ENCODE results near the gene NECAP2.
"Not testable (repeated sequence)": the region's sequence is repeated elsewhere in the genome, so short reads cannot be mapped to it uniquely, and the experiment has no call there.

NECAP2 gene

DNA sequence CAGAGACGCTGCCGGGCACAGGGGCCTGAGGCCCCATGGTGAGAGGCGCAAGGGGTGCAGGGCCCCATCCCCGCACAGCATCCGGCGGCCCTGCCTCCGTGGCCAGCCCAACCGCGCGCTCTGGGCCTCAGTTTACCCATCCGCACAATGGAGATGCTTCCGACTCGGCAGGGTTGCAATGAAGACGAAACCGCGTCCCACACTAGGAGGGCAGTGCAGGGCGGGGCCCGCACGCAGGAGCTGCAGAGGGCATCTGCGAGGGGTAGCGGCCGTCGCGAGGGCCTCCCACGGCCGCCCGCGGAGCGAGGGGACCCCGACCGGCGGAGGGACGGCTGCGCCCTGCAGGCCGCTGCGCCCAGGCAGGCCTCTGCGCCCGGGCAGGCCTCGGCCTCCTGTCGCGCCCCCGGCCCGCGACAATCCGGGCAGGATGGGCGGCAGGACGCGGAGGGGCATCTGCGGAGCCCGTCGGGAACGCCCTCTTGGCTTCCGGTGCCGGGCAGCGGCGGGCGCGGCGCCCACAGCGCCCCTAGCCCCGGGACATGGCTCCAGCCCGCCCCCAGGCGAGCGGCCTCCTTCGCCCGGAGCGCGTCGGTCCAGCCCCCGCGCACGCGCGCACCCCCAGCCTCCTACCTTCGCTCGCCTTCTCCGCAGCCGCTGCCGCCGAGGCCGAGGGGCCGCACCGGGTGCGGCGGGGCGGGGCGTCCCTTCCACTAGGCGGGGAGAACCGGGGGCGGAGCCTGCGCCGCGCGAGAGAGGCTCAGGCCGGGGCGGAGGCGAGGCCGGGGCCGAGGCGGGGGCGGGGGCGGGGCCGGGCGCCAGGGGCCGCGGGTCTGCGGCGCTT lies 58.3 kb downstream of the NECAP2 start:
- TF ChIP-seq, protein P1, sequence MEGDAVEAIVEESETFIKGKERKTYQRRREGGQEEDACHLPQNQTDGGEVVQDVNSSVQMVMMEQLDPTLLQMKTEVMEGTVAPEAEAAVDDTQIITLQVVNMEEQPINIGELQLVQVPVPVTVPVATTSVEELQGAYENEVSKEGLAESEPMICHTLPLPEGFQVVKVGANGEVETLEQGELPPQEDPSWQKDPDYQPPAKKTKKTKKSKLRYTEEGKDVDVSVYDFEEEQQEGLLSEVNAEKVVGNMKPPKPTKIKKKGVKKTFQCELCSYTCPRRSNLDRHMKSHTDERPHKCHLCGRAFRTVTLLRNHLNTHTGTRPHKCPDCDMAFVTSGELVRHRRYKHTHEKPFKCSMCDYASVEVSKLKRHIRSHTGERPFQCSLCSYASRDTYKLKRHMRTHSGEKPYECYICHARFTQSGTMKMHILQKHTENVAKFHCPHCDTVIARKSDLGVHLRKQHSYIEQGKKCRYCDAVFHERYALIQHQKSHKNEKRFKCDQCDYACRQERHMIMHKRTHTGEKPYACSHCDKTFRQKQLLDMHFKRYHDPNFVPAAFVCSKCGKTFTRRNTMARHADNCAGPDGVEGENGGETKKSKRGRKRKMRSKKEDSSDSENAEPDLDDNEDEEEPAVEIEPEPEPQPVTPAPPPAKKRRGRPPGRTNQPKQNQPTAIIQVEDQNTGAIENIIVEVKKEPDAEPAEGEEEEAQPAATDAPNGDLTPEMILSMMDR (IDR thresholded peaks at IDR 0.05; ENCODE audit: borderline replicate concordance, insufficient read depth, low read depth, low read length) = no peak; the same call in 1 of the 2 replicates
- H3K4me3 ChIP-seq (ENCODE audit: low read depth, low read length) = peak overlapping the region; percentile 66

DNA sequence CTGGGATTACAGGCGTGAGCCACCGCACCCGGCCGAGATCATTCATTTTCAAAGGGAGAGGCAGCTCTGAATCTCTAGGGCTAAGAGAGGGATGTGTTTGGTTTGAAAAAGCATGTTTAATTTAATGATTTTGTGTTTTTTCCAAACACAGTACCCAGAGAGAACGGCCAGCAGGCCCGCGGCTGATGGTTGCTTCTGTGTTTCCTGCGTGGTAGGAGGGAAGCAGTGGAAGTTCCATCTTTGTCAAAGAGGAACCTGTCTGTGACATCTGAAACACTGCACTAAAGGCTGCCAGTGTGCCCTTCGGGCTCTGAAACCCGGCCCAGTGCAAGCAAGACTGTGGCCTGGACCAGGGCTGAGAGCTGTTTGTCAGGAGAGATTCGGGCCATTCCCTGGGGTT lies 59.9 kb downstream of the NECAP2 start:
- H3K4me3 ChIP-seq (ENCODE audit: low read depth, low read length) = not testable (repeated sequence)

- not testable (repeated sequence) for H3K4me3 ChIP-seq (ENCODE audit: low read depth, low read length)
Observed at GRCh38 chr1:16500975-16501374, 60.5 kb downstream of the NECAP2 start.

DNA sequence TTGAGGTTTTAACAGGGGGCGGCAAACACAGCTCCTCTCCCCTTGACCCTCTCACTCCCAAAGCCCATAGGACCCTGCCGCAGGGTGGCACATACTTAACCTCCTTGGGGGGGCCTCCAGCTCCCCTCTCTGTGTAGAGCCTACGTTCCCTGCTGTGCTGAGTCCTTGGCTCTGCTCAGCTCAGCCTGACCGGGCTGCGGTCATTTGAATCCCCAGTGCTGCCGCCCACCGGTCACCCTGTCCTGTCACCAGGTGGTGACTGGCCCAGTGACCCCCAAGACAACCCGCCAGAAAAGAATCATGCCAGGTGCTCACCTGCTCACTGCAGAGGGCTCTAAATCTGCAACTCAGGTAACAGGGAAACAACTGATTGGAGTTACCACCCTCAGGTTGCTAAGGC lies 60.9 kb downstream of the NECAP2 start:
- not testable (repeated sequence) for H3K4me3 ChIP-seq (ENCODE audit: low read depth, low read length)

- TF ChIP-seq, protein P1 (IDR thresholded peaks at IDR 0.05; ENCODE audit: borderline replicate concordance, insufficient read depth, low read depth, low read length) = no peak
- no peak overlapping the region for H3K4me3 ChIP-seq (ENCODE audit: low read depth, low read length)
Observed at GRCh38 chr1:16503494-16503893, 63.0 kb downstream of the NECAP2 start.

- not testable (repeated sequence) for H3K4me3 ChIP-seq (ENCODE audit: low read depth, low read length)
Observed at GRCh38 chr1:16505870-16506269, 65.3 kb downstream of the NECAP2 start.

- not testable (repeated sequence) for H3K4me3 ChIP-seq (ENCODE audit: low read depth, low read length)
Observed at GRCh38 chr1:16506364-16507136, 66.0 kb downstream of the NECAP2 start.

- not testable (repeated sequence) for H3K4me3 ChIP-seq (ENCODE audit: low read depth, low read length)
Observed at GRCh38 chr1:16508861-16509445, 68.4 kb downstream of the NECAP2 start.

Data from GM12875 (cell line).